ENCODE results near the gene CYTH4.

- TF ChIP-seq CTCF (IDR thresholded peaks at IDR 0.05) = no peak
- TF ChIP-seq POLR2AphosphoS5 (IDR thresholded peaks at IDR 0.05) = no peak
- no peak for TF ChIP-seq EP300 (IDR thresholded peaks at IDR 0.05)
- no peak for TF ChIP-seq POLR2A (IDR thresholded peaks at IDR 0.05; ENCODE audit: low read depth)
These were observed 26.1 kb upstream of the CYTH4 start for GRCh38 chr22:37256075-37256726.
